ENCODE results near the gene LMBR1L.

DNA sequence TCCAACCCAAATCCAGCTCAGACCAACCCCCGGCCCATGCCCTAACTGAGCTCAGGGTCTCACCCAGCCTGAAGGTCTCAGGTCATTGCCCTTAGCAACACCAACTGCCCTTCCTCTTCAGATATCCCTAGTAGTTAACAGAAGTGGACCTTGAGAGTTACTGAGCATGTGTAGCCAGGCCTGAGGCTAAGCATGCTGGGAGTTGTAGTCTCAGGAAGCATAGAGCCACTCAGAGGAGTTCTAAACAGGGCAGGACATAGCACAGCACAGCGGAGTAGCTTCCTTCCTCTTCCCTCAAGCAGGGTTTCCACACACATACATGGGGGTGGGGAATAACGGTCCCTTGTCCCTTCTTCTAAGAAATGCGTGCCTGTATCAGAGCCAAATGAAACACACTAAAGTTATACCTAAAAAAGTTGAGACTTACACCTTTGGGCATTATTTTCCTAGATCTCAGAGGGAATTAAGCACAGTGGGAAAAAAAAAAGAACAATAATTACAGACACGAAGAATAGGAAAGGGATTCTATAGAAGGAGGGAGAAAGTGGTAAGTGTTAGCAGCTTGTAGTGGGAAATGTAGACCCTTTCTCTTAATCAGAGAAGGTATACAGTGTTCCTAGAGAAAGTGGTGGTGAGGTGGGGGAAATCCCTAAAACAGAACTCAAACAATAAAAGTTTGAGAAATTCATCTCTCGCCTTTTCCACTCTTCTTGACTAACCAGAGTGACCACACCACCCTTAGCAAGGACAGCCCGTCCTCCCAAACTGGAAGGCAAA, 54.5 kb downstream of the LMBR1L start:
- TF ChIP-seq POLR2AphosphoS5 (IDR thresholded peaks at IDR 0.05) (no peak), POLR2A (IDR thresholded peaks at IDR 0.05) (no peak)
- TF ChIP-seq, protein P1, sequence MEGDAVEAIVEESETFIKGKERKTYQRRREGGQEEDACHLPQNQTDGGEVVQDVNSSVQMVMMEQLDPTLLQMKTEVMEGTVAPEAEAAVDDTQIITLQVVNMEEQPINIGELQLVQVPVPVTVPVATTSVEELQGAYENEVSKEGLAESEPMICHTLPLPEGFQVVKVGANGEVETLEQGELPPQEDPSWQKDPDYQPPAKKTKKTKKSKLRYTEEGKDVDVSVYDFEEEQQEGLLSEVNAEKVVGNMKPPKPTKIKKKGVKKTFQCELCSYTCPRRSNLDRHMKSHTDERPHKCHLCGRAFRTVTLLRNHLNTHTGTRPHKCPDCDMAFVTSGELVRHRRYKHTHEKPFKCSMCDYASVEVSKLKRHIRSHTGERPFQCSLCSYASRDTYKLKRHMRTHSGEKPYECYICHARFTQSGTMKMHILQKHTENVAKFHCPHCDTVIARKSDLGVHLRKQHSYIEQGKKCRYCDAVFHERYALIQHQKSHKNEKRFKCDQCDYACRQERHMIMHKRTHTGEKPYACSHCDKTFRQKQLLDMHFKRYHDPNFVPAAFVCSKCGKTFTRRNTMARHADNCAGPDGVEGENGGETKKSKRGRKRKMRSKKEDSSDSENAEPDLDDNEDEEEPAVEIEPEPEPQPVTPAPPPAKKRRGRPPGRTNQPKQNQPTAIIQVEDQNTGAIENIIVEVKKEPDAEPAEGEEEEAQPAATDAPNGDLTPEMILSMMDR (IDR thresholded peaks at IDR 0.05): no peak
